Measurements from ENCODE around the gene SLC3A2. TPM values are rescaled to one million over a fixed set of nuclear protein-coding genes. Genes with fewer than 3 reads are reported as not detected.

The SLC3A2 gene
- 441 and 475 TPM in 2 replicates for total RNA-seq

- Histone ChIP-seq H3K4me3 (ENCODE audit: low read depth, low read length) (peak within 1 kb of the TSS; percentile 100), H3K36me3 (ENCODE audit: control insufficient read depth, insufficient read depth, low read length) (peaks cover 6% of the 10 kb centered on the region), H3K27me3 (ENCODE audit: control insufficient read depth, insufficient read depth, low read length) (no peaks in the 10 kb centered on the region)
- TF ChIP-seq CTCF (IDR thresholded peaks at IDR 0.05; ENCODE audit: insufficient read depth, low read length, poor library complexity, severe bottlenecking), result peak; percentile 71
- peak; percentile 56 for DNase-seq (ENCODE audit: low read depth)
Measured at GRCh38 chr11:62880803-62881578, at the start of gene SLC3A2. Gene SLC3A2 (plus strand): TSS chr11:62880896. CDS start chr11:62881024, 128 bp downstream.

GRCh38 chr11:62830904-62831519 lies 49.7 kb upstream of the SLC3A2 start:
- Histone ChIP-seq H3K27me3 (ENCODE audit: control insufficient read depth, insufficient read depth, low read length) (no peaks in the 10 kb centered on the region), H3K4me3 (ENCODE audit: low read depth, low read length) (peak overlapping the region; percentile 81), H3K36me3 (ENCODE audit: control insufficient read depth, insufficient read depth, low read length) (peaks cover 3% of the 10 kb centered on the region)
- no peak for TF ChIP-seq CTCF (IDR thresholded peaks at IDR 0.05; ENCODE audit: insufficient read depth, low read length, poor library complexity, severe bottlenecking)
- no peak for DNase-seq (ENCODE audit: low read depth)

GRCh38 chr11:62831520-62832335 lies 49.0 kb upstream of the SLC3A2 start, which contains the start of gene STX5:
Gene STX5 (minus strand): TSS chr11:62832051. CDS start chr11:62831243, 808 bp downstream.
- Histone ChIP-seq H3K36me3 (ENCODE audit: control insufficient read depth, insufficient read depth, low read length) (peaks cover 3% of the 10 kb centered on the region), H3K4me3 (ENCODE audit: low read depth, low read length) (peak within 1 kb of the TSS; percentile 81), H3K27me3 (ENCODE audit: control insufficient read depth, insufficient read depth, low read length) (no peaks in the 10 kb centered on the region)
- DNase-seq (ENCODE audit: low read depth), result peak; percentile 93
- TF ChIP-seq CTCF (IDR thresholded peaks at IDR 0.05; ENCODE audit: insufficient read depth, low read length, poor library complexity, severe bottlenecking), result no peak

GRCh38 chr11:62832336-62833234 lies 48.1 kb upstream of the SLC3A2 start, which contains the start of gene TEX54:
Gene TEX54 (minus strand): TSS chr11:62832841.
- DNase-seq (ENCODE audit: low read depth), result no peak
- peaks cover 3% of the 10 kb centered on the region for H3K36me3 ChIP-seq (ENCODE audit: control insufficient read depth, insufficient read depth, low read length)
- TF ChIP-seq CTCF (IDR thresholded peaks at IDR 0.05; ENCODE audit: insufficient read depth, low read length, poor library complexity, severe bottlenecking), result no peak

GRCh38 chr11:62835336-62835735 lies 45.4 kb upstream of the SLC3A2 start:
- H3K36me3 ChIP-seq (ENCODE audit: control insufficient read depth, insufficient read depth, low read length), result peaks cover 2% of the 10 kb centered on the region

More at GRCh38 chr11:62832336-62833234, 48.1 kb upstream of the SLC3A2 start, which contains the start of gene TEX54:
- Histone ChIP-seq H3K4me3 (ENCODE audit: low read depth, low read length) (peak within 1 kb of the TSS; percentile 81), H3K27me3 (ENCODE audit: control insufficient read depth, insufficient read depth, low read length) (no peaks in the 10 kb centered on the region)

More at GRCh38 chr11:62835336-62835735, 45.4 kb upstream of the SLC3A2 start:
- H3K4me3 ChIP-seq (ENCODE audit: low read depth, low read length), result no peak overlapping the region
- TF ChIP-seq CTCF (IDR thresholded peaks at IDR 0.05; ENCODE audit: insufficient read depth, low read length, poor library complexity, severe bottlenecking), result no peak
- H3K27me3 ChIP-seq (ENCODE audit: control insufficient read depth, insufficient read depth, low read length), result no peaks in the 10 kb centered on the region
- DNase-seq (ENCODE audit: low read depth), result no peak
